Caco-2 (cell line): Measurements from ENCODE around the gene FGF3. TPM values are rescaled to one million over a fixed set of nuclear protein-coding genes. Genes with fewer than 3 reads are reported as not detected.
A peak's percentile ranks its signal among the peaks of the same experiment; 100 is the strongest.

Experiments
- BruUV-seq: library from RNA; stranded (reverse); fragments of 400-500 nt; replicated peaks from 2 replicates; lab custom pipeline; 2021; lab: Mats Ljungman, UMichigan
- CTCF ChIA-PET: fragments of 300-600 bp; sonication (Branson Sonifier 250); formaldehyde crosslinking; loops from one replicate; lab custom pipeline; 2022; ENCODE audit warnings: antibody characterized with exemption; lab: Charles Lee
- POLR2A ChIA-PET: fragments of 300-600 bp; sonication (Branson Sonifier 250); formaldehyde crosslinking; loops from one replicate; lab custom pipeline; 2022; ENCODE audit warnings: antibody characterized with exemption; lab: Charles Lee
- DNase-seq, 2 experiments: peaks; one replicate each; pipeline versions ENCODE4 v3.0.0 to v3.0.0-alpha.2; 2020 to 2022
- H3K27me3 ChIP-seq: replicated peaks from 2 replicates; pipeline ENCODE4 v1.6.0; 2011; ENCODE audit warnings: low read length; ENCODE audit not compliant: control insufficient read depth, insufficient read depth
- H3K36me3 ChIP-seq: 2 replicates; pipeline ENCODE4 v1.5.1; 2011; ENCODE audit warnings: low read length; ENCODE audit not compliant: control insufficient read depth, insufficient read depth
- H3K4me1 ChIP-seq: fragments of 250-450 bp; sonication (Bioruptor Pico); 2 replicates; pipeline ENCODE4 v1.5.1; 2020; ENCODE audit warnings: mild to moderate bottlenecking
- H3K4me3 ChIP-seq: 2 replicates; pipeline ENCODE4 v1.5.1; 2011; ENCODE audit warnings: low read depth, mild to moderate bottlenecking, control low read depth, low read length
- H3K9me3 ChIP-seq: fragments of 250-450 bp; sonication (Bioruptor Pico); 2 replicates; pipeline ENCODE4 v1.5.1; 2020; ENCODE audit warnings: mild to moderate bottlenecking, moderate library complexity
- H3K27ac Mint-ChIP-seq: one replicate; pipeline ENCODE4 v1.8.0; 2022; ENCODE audit warnings: mixed read lengths; ENCODE audit not compliant: unreplicated experiment
- H3K27me3 Mint-ChIP-seq: one replicate; pipeline ENCODE4 v1.8.0; 2022; ENCODE audit warnings: mixed read lengths; ENCODE audit not compliant: insufficient read depth, unreplicated experiment
- H3K36me3 Mint-ChIP-seq: one replicate; pipeline ENCODE4 v1.8.0; 2022; ENCODE audit warnings: mild to moderate bottlenecking, mixed read lengths; ENCODE audit not compliant: insufficient read depth, unreplicated experiment
- H3K4me1 Mint-ChIP-seq: one replicate; pipeline ENCODE4 v1.8.0; 2022; ENCODE audit warnings: low read depth, mixed read lengths; ENCODE audit not compliant: unreplicated experiment
- H3K4me3 Mint-ChIP-seq: one replicate; pipeline ENCODE4 v1.8.0; 2022; ENCODE audit warnings: mild to moderate bottlenecking, moderate library complexity, mixed read lengths; ENCODE audit not compliant: unreplicated experiment
- H3K9me3 Mint-ChIP-seq: one replicate; pipeline ENCODE4 v1.8.0; 2022; ENCODE audit warnings: mixed read lengths; ENCODE audit not compliant: unreplicated experiment
- intact Hi-C: fragments of 100-400 bp; cut with micrococcal nuclease; formaldehyde crosslinking; loops from one replicate; pipeline ENCODE4 v1.10.0; 2022; ENCODE audit not compliant: unreplicated experiment
- total RNA-seq: library from RNA; stranded (reverse); gene quantifications from 2 replicates; pipeline ENCODE4 v1.2.3, GENCODE V29; 2022
- TF ChIP-seq, protein P1 (sequence below), 2 experiments: fragments of 200-600 bp in 1 of 2; IDR thresholded peaks; 1 replicate in 1 of 2; 2 replicates in 1 of 2; pipeline versions ENCODE4 v1.5.1 to v1.8.0; 2011 to 2022; ENCODE audit warnings: antibody characterized with exemption in 1 of 2, control low read depth in 1 of 2, inconsistent platforms in 1 of 2, low read depth in 1 of 2, low read length in 1 of 2, mild to moderate bottlenecking in 1 of 2, moderate library complexity in 1 of 2; ENCODE audit not compliant: insufficient read depth in 1 of 2, severe bottlenecking in 1 of 2, unreplicated experiment in 1 of 2

Gene FGF3
- total RNA-seq, 1 experiment from 2014 or later, result not detected

DNA sequence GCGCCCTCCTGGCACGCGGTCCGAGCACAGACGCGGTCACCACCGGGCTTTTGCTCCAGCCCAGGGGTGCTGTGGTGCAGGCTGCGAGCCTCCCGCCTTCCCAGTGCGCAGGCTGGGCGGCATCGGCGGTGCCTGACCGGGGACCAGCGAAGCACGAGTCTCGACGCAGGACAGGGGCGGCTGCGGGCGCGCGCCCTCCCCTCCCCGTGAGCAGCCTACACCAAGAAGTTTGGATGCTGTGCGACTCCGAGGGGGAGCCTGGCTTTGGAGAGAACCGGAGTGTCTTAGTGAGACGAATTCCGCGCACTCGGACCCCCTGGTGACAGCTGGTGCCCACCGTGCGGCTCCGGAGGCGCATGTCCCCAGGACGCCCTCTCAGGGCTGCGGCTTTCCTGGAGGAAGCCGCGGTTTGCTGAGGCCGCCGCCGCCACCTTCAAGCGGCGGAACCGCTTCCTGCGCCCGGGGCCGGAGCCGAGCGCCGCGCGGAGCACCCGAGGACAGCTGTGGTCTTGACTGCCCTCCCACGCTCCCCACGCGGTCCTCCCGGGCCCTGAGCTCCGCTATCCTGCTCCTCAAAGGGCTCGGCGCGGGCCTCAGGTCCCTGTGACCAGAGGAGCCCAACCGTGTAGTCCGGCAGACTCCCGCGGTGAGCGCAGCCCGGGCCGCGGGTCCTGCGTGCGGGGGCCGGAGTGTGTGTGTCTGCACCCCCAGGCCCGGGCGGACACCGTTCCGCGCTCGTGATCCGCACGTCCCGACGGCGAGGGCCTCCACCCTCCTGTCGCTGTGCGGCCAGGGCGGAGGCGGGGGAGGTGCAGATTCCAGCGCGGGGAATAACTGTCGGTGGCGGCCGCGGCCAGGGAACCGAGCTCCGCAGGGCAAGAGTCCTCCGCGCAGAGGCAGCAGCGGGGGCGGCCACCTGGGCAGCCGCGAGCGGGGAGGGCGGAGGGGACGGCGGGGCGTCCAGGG, 1.7 kb downstream of the FGF3 start:
- H3K27ac Mint-ChIP-seq, result no peak overlapping the region
- H3K4me3 Mint-ChIP-seq, result peak overlapping the region; percentile 23
- TF ChIP-seq, protein P1, sequence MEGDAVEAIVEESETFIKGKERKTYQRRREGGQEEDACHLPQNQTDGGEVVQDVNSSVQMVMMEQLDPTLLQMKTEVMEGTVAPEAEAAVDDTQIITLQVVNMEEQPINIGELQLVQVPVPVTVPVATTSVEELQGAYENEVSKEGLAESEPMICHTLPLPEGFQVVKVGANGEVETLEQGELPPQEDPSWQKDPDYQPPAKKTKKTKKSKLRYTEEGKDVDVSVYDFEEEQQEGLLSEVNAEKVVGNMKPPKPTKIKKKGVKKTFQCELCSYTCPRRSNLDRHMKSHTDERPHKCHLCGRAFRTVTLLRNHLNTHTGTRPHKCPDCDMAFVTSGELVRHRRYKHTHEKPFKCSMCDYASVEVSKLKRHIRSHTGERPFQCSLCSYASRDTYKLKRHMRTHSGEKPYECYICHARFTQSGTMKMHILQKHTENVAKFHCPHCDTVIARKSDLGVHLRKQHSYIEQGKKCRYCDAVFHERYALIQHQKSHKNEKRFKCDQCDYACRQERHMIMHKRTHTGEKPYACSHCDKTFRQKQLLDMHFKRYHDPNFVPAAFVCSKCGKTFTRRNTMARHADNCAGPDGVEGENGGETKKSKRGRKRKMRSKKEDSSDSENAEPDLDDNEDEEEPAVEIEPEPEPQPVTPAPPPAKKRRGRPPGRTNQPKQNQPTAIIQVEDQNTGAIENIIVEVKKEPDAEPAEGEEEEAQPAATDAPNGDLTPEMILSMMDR (IDR thresholded peaks at IDR 0.05; ENCODE audit: insufficient read depth in 1 of 2, low read depth in 1 of 2, low read length in 1 of 2, severe bottlenecking in 1 of 2, unreplicated experiment in 1 of 2), result no peak
- H3K9me3 Mint-ChIP-seq, result no peaks in the 10 kb centered on the region
- no peaks in the 10 kb centered on the region for H3K36me3 Mint-ChIP-seq
- no peaks in the 10 kb centered on the region for H3K36me3 ChIP-seq
- H3K4me1 Mint-ChIP-seq, result no peaks in the 10 kb centered on the region
- POLR2A ChIA-PET, result no interaction called here
- no TSS peak for BruUV-seq
- H3K27me3 Mint-ChIP-seq, result peaks cover 24% of the 10 kb centered on the region
- peaks cover 16% of the 10 kb centered on the region for H3K27me3 ChIP-seq
- peak overlapping the region; percentile 39 for H3K4me3 ChIP-seq
- intact Hi-C loops, result no loop called here
- peak in 1 of 2 experiments; percentile 67 for DNase-seq
- H3K4me1 ChIP-seq, result peaks cover 17% of the 10 kb centered on the region
- H3K9me3 ChIP-seq, result no peaks in the 10 kb centered on the region
- CTCF ChIA-PET, result interaction anchor here (0.7 to 1.5 kb wide), 3 partner anchors 15 to 25 kb away, joined by 3 read pairs; no protein-coding TSS in a partner anchor

DNA sequence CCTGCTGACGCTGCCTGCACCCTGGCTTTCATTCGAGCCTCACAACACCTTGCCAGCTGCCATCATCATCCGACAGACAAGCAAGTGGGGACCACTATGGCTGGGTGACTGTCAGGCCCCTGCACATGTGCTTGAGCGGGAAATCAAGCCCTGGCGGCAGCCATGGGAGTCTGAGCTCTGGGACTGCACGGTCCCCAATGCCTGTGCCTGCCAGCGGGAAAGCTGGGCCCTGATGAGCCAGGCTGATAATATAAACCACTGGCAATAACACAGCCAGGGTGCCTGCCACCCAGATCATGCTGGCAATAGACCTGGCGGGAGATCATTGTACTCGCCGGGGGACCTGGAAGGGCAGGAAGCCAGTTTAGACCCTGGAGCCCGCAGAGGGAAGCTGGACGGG, 2.5 kb downstream of the FGF3 start:
- DNase-seq, result no peak
- H3K4me1 Mint-ChIP-seq, result no peaks in the 10 kb centered on the region
- POLR2A ChIA-PET, result no interaction called here
- Histone ChIP-seq H3K9me3 (no peaks in the 10 kb centered on the region), H3K27me3 (peaks cover 16% of the 10 kb centered on the region), H3K4me3 (no peak overlapping the region), H3K36me3 (no peaks in the 10 kb centered on the region), H3K4me1 (peaks cover 21% of the 10 kb centered on the region)
- no peaks in the 10 kb centered on the region for H3K9me3 Mint-ChIP-seq
- intact Hi-C loops, result no loop called here
- CTCF ChIA-PET, result no interaction called here
- TF ChIP-seq, protein P1 (IDR thresholded peaks at IDR 0.05; ENCODE audit: insufficient read depth in 1 of 2, low read depth in 1 of 2, low read length in 1 of 2, severe bottlenecking in 1 of 2, unreplicated experiment in 1 of 2), result no peak
- H3K27me3 Mint-ChIP-seq, result peaks cover 24% of the 10 kb centered on the region
- BruUV-seq, result no TSS peak
- no peaks in the 10 kb centered on the region for H3K36me3 Mint-ChIP-seq
- H3K27ac Mint-ChIP-seq, result no peak overlapping the region
- no peak overlapping the region for H3K4me3 Mint-ChIP-seq

DNA sequence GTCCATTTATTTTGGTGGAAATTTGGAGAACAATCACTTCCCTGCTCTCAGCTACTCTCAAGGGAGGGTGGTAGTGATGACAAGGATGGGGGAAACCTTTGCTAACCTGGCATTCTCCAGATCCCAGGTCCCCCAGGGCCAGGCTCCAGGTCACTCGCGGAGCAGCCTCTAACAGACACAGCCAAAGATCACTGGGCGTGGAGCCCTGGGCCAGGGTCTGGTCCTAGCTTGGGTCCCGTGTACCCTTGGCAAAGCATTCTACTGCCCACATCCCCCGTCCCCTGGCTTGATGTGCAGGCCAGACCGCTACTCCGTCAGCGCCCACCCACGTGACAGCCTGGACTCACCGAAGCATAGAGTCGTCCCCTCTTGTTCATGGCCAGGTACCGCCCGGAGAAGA, 3.2 kb downstream of the FGF3 start:
- Histone ChIP-seq H3K36me3 (no peaks in the 10 kb centered on the region), H3K4me1 (peaks cover 23% of the 10 kb centered on the region), H3K27me3 (peaks cover 16% of the 10 kb centered on the region), H3K4me3 (no peak overlapping the region), H3K9me3 (no peaks in the 10 kb centered on the region)
- Mint-ChIP-seq H3K27ac (no peak overlapping the region), H3K27me3 (peaks cover 24% of the 10 kb centered on the region), H3K9me3 (no peaks in the 10 kb centered on the region), H3K4me1 (no peaks in the 10 kb centered on the region), H3K4me3 (no peak overlapping the region), H3K36me3 (no peaks in the 10 kb centered on the region)
- ChIA-PET CTCF (interaction anchor here (1.5 kb wide), 1 partner anchor 12 kb away, joined by 3 read pairs; no protein-coding TSS in a partner anchor), POLR2A (no interaction called here)
- TF ChIP-seq, protein P1 (IDR thresholded peaks at IDR 0.05; ENCODE audit: insufficient read depth in 1 of 2, low read depth in 1 of 2, low read length in 1 of 2, severe bottlenecking in 1 of 2, unreplicated experiment in 1 of 2), result no peak
- intact Hi-C loops, result no loop called here
- no TSS peak for BruUV-seq
- no peak for DNase-seq
